ENCODE results near the gene MTOR.
A peak's percentile ranks its signal among the peaks of the same experiment; 100 is the strongest.
"Not testable (repeated sequence)": the region's sequence is repeated elsewhere in the genome, so short reads cannot be mapped to it uniquely, and the experiment has no call there.

MTOR gene

DNA sequence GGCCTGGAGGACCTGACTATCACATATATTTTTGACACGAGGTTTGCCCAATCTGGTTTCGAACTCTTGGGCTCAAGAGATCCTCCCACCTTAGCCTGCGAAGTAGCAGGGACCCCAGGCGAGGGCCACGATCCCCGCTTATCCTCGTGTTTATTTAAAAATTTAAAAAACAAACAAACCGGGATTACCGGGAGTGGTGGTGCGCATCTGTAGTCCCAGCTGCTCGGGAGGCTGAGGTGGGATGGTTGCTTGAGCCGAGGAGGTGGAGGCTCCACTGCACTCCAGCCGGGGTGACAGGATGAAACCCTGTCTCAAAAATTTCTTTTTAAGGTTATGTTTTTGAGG is 162.2 kb downstream of the MTOR start:
- no peak for DNase-seq

DNA sequence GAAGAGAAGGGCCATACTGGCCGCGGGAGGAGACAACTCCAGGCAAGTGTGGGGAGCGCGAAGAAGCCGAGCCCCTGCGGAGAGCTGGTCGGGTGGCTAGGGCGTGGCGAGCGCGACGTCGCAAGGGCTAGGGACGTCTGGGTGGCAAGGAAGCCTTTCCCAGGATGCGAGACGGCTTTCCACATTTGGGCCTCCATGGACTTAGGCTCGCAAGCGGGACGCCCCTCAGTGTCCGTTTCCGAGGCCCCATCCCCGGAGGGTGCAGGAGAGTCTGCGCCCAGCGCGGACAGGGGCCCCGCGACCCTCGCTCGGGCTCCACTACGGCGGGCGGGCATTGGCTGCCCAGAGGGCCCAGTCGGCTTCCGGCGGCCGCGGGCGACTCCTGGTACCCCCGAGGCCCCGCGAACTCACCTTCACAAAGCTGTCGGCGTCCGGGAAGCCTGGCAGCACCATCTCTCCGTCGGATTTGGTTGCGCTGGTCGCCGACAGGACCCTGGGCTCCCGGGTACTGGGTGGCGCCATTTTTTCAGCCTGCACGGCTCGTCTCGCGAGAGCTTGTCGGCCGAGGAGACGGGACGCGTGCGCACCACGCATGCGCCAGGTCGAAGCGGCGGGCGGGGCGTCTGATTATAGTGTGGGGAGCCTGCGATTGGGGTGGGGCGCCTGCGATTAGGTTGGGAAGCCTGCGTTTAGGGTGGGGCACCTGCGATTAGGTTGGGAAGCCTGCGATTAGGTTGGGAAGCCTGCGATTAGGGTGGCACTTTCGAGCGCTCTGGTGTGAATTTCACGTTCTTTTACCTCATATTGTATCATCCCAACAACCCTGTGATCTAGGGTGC is 162.8 kb downstream of the MTOR start, which contains the start of gene EXOSC10:
TSS of gene EXOSC10 (minus strand) at position 560 of the 839 bp plus-strand sequence. CDS start at position 522, 38 bp downstream.
- DNase-seq, result peak; percentile 89 to 95 (median 93)

DNA sequence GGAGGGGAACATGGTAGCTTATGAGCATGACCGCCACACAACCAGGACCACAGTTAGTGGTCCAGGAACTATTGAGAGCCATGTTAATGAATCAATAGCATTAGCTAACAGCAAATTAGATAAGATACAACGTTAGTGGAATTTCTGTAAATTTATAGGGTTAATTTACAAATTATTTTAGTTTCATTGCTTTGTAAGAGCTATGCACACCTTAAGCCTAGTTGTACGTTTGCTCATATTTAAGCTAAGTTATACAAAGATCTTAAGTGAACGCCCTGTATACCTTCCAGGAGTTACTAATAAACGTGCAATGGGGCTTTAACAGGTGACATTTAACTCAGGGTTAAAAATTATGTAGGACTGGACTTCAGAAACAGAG is 163.4 kb downstream of the MTOR start:
- DNase-seq, result peak in 1 of 3 experiments; percentile 47

DNA sequence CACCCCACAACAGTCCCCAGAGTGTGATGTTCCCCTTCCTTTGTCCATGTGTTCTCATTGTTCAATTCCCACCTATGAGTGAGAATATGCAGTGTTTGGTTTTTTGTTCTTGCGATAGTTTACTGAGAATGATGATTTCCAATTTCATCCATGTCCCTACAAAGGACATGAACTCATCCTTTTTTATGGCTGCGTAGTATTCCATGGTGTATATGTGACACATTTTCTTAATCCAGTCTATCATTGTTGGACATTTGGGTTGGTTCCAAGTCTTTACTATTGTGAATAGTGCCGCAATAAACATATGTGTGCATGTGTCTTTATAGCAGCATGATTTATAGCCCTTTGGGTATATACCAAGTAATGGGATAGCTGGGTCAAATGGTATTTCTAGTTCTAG is 178.6 kb downstream of the MTOR start:
- DNase-seq, result not testable (repeated sequence)

DNA sequence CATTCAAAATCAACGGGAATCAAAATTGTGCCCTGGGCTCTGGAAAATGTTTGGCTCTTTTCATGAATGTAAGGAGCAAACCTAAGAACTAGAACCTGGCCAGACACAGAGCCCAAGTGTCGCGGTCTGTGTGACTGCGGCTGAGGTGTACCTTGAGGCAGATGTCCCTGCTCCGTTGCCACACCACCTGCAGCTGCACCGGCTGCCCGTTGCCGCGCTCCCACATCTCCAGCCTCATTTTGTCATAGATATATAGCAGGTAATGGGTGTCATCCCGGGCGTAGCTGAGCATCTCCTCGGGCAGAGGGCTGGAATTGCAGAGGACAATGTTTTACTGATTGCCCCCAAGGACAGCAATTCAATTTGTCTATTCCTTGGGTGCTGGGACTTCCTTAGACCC is 181.4 kb downstream of the MTOR start:
- no peak for DNase-seq

DNA sequence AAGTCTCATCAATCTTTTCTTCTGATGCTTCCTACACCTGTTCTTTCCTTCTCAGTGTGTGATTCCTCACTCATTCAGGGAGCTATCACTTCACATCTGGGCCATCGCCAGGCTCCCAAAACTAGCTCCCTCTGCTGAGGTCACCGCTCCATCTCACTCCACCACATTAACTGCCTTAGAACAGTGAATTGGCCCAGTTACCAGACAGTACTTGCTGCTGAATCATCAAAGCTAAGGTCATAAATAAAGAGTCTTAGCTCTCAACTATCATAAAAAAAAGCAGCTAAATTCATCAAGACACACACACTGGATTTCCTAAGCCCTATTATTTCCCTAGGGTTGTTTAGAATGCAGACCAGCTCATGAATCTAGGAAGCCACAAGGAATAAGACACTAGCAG is 183.7 kb downstream of the MTOR start:
- DNase-seq, result no peak

DNA sequence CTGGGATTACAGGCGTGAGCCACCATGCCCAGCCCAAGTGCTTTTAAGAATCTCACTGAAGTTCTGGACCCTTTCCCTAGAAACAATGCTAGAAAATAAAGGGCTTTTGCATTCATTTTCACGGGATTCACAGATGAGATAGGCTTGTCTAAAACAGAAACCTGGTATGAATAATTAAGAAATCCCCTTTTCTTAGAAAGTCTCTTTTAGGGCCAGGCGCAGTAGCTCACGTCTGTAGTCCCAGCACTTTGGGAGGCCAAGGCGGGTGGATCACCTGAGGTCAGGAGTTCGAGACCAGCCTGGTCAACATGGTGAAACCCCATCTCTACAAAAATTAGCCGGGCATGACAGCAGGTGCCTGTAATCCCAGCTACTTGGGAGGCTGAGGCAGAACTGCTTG is 189.0 kb downstream of the MTOR start:
- DNase-seq, result not testable (repeated sequence)

DNA sequence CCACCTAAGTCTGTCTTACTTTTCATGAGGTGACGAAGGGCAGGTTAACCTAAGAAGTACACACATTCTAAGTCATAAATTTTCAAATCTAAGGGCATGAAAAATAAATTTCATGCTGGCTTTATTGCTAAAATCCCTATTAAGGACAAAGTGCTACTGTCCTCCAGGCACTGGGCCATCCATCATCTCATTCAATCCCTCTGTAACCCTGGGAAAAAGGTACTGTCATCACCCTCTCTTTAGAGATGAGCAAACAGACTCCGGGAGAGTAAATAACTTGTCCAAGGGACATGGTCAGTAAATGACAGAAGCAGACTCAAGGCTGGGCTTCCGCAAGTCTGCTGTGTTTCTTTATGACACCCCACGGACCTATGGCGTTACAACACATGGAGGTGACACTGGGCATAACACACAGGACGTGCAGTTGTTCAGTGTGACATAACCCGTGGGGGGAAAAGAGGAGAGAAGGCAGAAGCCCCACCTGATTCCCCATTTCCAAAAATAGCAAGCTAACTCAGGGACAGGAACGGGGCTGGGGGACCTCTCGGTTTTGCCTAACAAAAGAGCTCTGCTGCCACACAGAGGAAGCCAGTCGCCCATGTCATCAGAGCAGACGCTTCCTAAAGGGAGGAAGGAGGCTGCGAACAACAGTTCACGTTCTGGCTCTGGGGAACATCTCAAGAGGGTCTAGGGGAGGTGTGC is 190.0 kb downstream of the MTOR start:
- peak; percentile 74 to 91 (median 90) for DNase-seq

DNA sequence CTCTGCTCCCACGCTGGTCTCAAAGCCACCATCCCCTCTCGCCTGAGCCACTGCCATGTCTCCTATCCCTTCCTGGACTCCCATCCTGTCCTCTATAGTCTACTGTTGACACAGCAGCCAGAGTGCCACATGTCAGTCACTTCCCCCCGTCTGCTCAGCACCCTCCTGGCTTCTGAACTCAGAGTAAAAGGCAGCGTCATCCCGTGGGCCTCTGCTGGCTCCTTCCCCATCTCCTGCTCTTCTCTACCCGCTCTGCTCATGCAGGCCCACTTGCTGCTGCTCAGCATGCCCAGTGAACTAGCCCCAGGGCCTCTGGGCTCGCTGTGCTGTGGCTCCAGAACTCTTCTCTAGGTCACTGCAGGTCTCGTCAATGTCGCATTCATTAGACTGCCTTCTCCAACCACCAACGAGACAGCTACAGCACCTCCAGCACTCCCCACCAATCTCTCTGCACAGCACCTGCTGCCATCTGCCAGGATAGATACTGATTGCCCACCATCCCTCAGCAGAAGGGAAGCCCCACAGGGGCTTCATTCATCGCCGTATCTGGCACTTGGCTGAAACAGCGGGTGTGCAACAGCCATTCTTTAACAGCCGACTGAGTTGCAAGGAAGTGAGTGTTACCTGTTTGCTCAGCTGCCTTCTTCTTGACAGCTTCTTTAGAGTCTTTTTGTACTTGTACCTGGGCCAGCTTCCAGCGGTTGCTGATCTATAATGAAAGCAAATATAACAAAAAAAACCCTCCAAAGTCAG is 190.7 kb downstream of the MTOR start:
- peak; percentile 75 to 90 (median 90) for DNase-seq

DNA sequence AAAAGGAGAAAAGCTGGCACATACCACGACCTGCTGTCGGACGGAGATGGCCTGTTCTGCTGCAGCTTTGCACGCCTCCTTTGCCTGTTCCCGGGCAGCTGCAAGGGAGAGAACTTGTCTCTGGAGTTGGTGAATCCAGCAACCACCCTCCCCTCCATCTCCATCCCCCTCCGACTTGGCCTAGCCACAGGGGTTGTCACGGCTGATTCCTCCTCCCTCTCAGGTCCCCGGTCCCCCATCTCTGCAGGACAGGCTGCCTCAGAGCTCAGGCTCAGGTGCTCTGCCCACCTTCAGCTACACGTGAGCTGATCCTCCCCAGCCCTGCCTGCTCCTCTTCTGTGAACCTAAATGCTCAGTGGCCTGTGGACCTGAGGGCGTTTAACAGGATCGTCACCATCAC is 191.5 kb downstream of the MTOR start:
- DNase-seq, result no peak

DNA sequence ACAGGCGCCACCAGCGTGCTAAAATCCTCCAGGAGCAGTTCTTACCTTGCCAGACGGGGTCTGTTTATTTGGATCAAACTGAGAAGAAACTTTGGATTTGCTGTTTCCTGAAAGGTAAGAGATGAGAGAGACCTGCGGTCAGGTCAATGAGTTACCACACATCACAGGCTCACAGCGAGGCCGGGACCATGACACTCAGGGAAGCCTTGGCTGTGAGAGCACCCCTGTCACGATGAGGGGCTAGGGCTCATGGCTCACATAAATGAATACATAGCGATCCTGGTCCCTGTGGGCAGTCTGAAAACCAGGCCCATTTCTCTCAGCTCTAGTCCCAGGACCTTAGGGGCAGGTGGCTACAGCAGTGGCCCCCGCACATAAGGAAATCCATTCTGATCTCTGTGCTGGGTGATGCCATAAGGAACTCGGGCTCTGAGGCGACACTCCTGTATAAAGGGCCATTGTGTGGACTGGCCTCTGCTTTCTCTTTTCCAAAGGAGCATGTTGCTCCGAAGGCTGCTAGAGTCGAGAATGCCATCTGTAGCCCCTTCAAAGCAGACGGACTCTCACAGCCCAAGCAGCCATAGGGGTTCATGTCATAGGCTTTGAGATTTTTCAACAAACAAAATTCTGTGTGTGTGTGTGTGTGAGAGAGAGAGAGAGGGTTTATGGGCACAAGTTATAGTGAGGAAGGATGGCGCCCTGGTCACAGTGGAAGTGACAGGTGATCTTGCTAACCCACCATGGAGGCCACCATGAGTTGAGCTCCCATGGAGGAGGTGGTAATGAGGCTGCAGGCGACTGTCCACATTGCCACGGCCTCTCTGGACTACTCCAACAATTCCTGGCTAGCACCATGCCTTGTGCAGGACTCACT is 193.5 kb downstream of the MTOR start:
- DNase-seq, result no peak

DNA sequence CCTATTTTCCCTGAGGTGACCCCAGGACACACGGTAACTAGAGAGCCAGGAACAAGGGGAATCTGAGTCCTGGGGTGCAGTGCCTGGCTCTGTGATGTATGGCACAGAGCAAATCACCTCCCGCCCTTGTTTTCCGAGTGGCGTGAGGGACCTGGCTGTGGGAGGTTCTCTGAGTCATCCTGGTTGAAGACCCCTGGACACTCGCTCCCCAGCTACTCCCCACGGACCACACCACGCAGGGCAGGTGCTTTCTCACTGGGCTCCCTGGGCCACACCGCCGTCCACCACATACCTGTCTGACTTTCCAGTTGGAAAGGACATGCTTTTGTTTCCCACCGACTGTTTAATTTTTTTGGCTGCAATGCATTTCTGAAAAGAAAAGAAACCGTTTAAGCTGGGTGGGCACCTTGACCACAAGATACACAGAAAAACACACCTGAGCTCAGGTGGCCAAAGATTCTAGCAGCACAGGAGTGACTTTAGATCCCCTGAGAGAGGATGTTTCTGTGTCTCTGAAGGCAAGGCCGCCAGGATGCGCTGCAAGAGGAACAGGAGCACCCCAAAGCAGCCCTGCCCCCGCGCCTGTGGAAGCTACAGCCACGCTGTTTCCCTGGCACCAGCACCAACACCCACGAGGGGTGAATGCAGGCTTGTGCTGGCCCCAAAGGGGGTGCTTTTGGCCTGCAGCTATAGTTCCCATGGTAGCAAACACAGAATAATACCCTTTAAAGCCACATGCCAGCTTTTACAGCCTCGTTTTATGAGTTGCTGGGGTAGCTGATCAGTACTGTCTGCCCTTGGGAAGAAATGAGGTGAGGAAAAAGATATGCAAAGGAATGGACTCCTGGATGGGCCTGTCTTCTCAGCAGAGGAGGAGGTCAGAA is 194.4 kb downstream of the MTOR start:
- DNase-seq, result no peak

DNA sequence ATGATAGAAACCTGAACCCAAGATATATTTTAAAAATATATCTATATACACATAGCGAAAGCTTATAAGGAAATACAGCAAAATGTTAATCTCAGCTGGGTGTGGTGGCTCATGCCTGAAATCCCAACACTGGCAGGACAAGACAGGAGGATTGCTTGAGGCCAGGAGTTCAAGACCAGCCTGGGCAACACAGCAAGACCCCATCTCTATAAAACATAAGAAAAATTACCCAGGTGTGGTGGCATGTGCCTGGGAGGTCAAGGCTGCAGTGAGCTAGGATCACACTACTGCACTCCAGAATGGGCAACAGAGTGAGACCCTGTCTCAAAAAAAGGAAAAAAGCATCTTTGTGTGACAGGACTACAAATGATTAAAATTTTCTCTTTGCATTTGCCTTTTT is 196.6 kb downstream of the MTOR start:
- no peak for DNase-seq

DNA sequence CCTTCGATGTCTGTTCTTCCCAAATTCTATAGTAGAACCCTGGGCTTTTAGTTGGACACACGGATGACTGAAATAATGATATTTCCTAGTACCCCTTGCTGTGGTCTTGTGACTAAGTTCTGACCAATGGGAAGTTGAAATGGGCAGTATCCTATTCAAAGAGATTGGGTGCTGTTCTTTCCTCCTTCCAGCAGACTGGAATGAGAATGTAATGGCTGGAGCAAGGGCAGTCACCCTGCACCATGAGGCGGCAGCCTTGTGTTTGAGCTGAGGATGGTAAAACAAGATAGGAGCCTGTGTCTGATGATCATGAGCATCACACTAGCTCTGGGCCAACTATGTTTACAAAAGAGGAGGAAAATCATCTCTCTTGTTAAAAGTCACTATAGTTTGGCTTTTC is 197.4 kb downstream of the MTOR start:
- no peak for DNase-seq

DNA sequence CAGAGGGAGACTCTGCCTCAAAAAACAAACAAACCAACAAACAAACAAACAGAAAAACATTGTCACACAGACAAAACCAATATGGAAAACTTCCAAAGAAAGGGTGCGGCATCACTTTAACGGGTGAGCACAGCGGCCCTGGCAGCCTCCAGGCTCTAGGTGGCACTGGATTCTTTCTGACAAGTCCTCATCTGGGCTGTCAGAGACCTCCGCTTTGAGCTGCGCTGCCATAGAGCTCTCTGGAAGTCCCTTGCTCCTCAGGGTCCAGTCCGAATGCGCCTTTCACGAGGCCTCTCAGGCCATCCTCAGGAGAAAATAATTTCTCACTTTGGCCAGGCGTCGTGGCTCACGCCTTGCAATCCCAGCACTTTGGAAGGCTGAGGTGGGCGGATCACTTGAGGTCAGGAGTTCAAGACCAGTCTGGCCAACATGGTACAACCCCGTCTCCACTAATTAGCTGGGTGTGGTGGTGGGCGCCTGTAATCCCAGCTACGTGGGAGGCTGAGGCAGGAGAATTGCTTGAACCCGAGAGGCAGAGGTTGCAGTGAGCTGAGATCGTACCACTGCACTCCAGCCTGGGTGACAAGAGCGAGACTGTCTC is 198.3 kb downstream of the MTOR start:
- peak in 1 of 3 experiments; percentile 8 for DNase-seq

DNA sequence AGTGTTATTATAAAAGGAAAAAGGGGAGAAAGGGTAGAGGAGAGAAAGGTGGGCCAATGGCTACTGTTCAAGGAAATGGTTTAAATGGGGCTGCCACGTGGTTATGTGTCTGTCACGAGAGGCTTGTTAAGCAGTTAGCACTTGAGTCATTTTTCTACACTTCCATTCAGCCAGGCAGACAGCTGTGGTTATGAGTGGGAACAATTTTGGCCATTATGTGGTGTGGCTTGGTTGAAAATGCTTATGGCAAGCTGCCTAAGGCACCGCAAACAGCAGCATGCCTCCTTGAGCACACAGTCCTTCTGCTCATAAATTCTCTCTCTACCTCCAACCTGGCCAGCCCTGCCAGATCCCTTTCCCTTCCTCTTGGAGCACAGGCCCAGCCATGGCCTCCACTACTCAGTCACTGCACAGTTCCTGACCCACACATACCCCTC is 199.4 kb downstream of the MTOR start:
- DNase-seq, result peak in 1 of 3 experiments; percentile 86

DNA sequence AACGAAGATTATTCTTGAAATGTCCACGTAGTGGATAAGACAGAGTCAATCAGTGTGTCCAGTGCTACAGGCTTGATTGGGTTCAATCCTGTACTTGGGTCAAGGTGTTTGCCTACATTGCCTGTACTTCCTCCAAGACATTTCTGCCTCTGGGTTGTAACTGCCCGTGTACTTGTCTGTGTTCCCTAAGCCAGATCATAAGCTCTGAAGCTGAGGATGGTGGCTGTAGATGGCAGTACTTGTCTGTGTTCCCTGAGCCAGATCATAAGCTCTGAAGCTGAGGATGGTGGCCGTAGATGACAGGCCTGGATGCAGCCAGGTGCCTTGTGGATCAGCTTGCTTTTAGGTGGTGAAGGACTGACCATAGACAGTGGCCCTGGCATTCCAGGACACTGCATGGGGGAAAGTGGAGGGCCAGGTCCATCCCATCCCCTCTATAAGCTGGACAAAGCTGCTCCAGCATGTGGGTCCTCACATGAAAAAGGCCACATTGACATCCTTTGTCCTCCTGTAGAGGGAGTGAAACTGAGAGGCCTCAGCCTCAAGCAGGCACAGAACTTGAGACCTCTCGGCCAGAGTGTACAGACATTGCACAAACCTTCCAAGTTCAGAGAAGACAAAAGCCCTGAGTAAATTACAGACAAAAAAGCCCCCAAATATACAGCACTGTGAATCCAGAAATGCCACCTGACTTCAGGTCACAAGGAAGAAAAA is 200.5 kb downstream of the MTOR start:
- no peak for DNase-seq

DNA sequence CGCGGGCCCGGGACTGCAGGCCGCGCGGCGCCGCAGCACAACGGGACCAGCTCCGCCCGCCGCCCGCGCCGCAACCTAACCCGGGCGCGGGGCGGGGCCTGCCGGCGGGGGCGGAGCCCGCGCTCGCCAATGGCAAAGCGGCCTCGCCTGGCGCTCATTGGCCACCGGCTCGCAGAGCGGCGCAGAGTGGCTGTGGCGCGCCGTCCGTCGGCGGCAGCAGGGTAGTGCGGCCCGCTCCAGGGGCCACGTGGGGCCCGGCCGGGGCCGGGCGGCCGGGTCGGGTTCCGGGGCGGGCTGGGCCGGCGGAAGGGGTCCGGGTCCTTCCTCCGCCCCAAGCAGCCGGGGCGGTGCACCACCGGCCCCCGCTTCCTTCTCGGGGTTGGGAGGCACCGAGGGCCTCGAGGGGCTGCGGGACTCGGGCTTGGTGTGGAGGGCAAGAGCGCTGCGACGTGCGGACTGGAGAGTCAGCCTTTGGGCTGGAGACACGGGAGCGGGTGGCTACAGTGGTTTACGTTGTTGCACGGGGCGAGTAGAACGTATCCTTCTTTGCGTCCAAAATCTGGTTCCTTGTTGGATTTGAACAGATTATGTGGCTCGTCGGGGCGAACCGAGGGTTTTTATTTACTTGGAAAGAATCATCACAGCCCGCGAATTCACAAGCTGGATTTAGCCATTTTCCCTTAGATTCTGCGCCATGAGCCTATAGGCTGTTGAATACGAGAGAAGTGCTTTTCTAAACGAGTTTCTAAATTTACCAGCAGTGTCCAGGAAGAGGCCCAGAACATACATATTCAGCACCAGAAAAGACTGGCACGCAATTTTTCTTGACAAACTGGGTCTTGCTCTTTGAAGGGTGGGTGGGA is 202.2 kb downstream of the MTOR start, which contains the start of gene SRM:
TSS of gene SRM (minus strand) at position 51 of the 863 bp plus-strand sequence. CDS start 75 bp downstream, outside the sequence.
- DNase-seq, result peak; percentile 92 to 95 (median 94)

All from NCI-H1417 (cell line).